Left ventricle myocardium inferior (tissue), 1 donor: ENCODE results near the gene RHOU. TPM values are rescaled to one million over a fixed set of nuclear protein-coding genes. Genes with fewer than 3 reads are reported as not detected.

Source experiments
- DNase-seq: peaks from one replicate; pipeline ENCODE4 v3.0.0-alpha.2; 2020
- H3K27ac ChIP-seq: fragments of 200-600 bp; replicated peaks from 2 replicates; pipeline ENCODE4 v1.8.0; 2021
- H3K27me3 ChIP-seq: fragments of 200-600 bp; 2 replicates; pipeline ENCODE4 v1.8.0; 2021; ENCODE audit warnings: low read depth
- H3K36me3 ChIP-seq: fragments of 200-600 bp; 2 replicates; pipeline ENCODE4 v1.8.0; 2021
- H3K4me1 ChIP-seq: fragments of 200-600 bp; 2 replicates; pipeline ENCODE4 v1.8.0; 2021
- H3K4me3 ChIP-seq: fragments of 200-600 bp; 2 replicates; pipeline ENCODE4 v1.8.0; 2021; ENCODE audit warnings: mild to moderate bottlenecking, moderate library complexity
- H3K9me3 ChIP-seq: fragments of 200-600 bp; replicated peaks from 2 replicates; pipeline ENCODE4 v1.8.0; 2021
- intact Hi-C: fragments of 100-400 bp; cut with micrococcal nuclease; formaldehyde crosslinking; loops from one replicate; pipeline ENCODE4 v1.11.0; 2022
- total RNA-seq: library from RNA; stranded (reverse); fragmentation: NEBNext Ultra II Directional; extraction: Animal tissue kit (Norgen Biotek cat#: 25700); gene quantifications from one replicate; pipeline ENCODE4 v1.2.1, GENCODE V29; 2021
- TF ChIP-seq, protein P1 (sequence below): fragments of 200-600 bp; IDR thresholded peaks from 2 replicates; pipeline ENCODE4 v1.8.0; 2021; ENCODE audit warnings: antibody characterized with exemption, mild to moderate bottlenecking, borderline replicate concordance
- donor health status: DM: no; HTN: yes; CAD: no; lungs with severe emphysema.

Gene RHOU
- total RNA-seq, 1 donor from 2014 or later, result 5.1 TPM

DNA sequence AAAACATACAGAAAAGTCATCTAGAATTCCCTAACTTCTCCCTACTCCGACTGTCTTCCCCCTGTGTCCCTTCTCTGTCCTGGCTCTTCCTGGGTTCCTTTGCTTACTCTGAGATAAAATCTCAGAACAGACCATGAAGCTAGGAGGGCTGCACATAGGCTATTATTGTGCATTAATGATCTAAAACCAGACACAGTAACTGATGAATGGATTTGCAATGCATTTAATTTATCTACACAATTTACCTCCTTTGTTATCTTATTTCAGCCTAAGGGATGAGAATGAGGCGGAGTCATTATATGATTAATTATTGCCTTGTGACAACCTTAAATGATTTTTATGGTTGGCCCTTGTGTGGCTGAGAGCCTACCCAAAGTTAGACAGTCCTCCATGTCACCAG lies 14.5 kb downstream of the RHOU start:
- peaks cover 61% of the 10 kb centered on the region for H3K27me3 ChIP-seq
- TF ChIP-seq, protein P1, sequence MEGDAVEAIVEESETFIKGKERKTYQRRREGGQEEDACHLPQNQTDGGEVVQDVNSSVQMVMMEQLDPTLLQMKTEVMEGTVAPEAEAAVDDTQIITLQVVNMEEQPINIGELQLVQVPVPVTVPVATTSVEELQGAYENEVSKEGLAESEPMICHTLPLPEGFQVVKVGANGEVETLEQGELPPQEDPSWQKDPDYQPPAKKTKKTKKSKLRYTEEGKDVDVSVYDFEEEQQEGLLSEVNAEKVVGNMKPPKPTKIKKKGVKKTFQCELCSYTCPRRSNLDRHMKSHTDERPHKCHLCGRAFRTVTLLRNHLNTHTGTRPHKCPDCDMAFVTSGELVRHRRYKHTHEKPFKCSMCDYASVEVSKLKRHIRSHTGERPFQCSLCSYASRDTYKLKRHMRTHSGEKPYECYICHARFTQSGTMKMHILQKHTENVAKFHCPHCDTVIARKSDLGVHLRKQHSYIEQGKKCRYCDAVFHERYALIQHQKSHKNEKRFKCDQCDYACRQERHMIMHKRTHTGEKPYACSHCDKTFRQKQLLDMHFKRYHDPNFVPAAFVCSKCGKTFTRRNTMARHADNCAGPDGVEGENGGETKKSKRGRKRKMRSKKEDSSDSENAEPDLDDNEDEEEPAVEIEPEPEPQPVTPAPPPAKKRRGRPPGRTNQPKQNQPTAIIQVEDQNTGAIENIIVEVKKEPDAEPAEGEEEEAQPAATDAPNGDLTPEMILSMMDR, result no peak
- H3K9me3 ChIP-seq, result no peaks in the 10 kb centered on the region
- intact Hi-C loops, result no loop called here
- peaks cover 4% of the 10 kb centered on the region for H3K36me3 ChIP-seq
- H3K27ac ChIP-seq, result no peak overlapping the region
- H3K4me3 ChIP-seq, result no peak overlapping the region
- no peak for DNase-seq
- peaks cover 7% of the 10 kb centered on the region for H3K4me1 ChIP-seq

DNA sequence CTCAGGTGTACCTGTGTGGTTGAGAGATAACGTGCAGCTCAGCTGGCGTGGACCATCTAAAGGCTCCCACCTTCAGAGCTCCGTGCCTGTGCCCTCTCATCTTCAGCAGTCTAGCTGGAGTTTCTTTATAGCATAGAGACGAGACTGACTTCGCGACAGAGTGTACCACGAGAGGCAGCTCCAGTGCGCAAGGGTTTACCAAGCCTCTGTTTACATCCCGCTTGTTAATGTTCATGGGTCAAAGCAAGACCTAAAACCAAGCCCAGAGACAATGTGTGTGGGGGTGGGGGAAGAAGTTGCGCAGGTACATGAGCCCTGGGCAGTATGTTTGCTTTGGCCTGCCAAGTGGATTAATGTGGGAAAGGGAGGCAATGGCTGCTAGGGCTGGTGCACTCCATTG lies 15.6 kb downstream of the RHOU start:
- peaks cover 72% of the 10 kb centered on the region for H3K27me3 ChIP-seq
- no peak overlapping the region for H3K4me3 ChIP-seq
- TF ChIP-seq, protein P1, result no peak
- no peaks in the 10 kb centered on the region for H3K36me3 ChIP-seq
- no peak overlapping the region for H3K27ac ChIP-seq
- H3K9me3 ChIP-seq, result no peaks in the 10 kb centered on the region
- DNase-seq, result no peak
- intact Hi-C loops, result no loop called here
- H3K4me1 ChIP-seq, result peaks cover 10% of the 10 kb centered on the region

DNA sequence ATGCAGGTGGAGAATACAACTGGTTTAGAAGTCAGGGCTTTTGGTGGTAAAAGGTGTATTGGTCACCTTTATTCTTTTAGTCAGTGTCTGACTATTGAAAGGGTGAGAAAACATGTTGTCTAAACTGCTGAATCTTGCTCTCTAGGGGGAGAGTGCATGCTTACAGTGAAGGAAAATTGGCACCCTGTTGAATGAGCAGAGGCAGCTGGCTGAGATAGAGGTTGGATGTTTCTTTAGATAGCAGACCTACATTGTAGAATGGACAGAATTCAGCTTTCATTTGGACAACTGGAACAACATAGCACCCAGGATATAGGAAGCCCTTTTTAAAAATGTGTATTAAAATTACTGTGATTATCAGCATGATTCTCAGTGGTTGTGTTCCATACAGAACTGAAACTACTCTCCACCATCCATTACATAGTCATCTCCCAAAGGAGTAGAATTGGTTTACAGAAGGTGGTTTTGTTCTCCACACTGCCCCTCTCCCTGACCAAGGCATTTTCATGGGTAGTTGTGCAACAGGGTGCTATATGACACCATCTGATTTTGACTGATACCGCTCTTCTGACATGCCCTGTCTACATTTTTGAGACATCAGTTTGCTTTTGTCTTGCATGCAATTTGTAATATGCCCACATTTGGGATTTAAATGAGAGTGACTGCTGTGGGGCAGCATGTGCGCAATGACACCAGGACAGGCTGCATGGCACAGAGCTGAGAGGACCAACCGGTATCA lies 16.2 kb downstream of the RHOU start:
- H3K27me3 ChIP-seq, result peaks cover 78% of the 10 kb centered on the region
- no peaks in the 10 kb centered on the region for H3K9me3 ChIP-seq

DNA sequence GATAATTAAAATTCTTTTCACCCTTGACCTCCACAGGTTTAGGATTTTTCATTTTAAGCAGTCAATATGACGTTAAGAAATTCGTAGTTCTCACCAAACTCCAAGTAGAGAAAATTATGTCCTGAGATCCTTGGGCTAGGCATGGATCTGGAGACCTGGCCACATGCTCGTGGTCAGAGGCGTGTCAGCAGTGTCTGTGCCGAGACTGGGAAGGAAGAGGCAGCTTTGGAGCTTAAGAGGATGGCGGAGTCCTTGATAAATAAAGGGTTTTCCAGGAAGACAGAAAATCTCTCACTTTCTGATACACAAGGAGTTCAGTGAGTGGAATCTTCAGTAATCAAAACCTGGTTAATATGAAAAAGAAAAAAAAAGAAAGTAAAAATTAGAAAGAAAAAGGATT lies 17.0 kb downstream of the RHOU start:
- DNase-seq, result no peak
- H3K27me3 ChIP-seq, result peaks cover 86% of the 10 kb centered on the region
- H3K9me3 ChIP-seq, result no peaks in the 10 kb centered on the region
- no peak overlapping the region for H3K27ac ChIP-seq
- intact Hi-C loops, result no loop called here
- no peak overlapping the region for H3K4me3 ChIP-seq
- H3K36me3 ChIP-seq, result no peaks in the 10 kb centered on the region
- peaks cover 10% of the 10 kb centered on the region for H3K4me1 ChIP-seq
- TF ChIP-seq, protein P1, result no peak

More for the DNA sequence above, 16.2 kb downstream of the RHOU start:
- Histone ChIP-seq H3K4me3 (no peak overlapping the region), H3K36me3 (no peaks in the 10 kb centered on the region), H3K4me1 (peaks cover 10% of the 10 kb centered on the region), H3K27ac (no peak overlapping the region)
- intact Hi-C loops, result no loop called here
- no peak for DNase-seq
- TF ChIP-seq, protein P1, result no peak

DNA sequence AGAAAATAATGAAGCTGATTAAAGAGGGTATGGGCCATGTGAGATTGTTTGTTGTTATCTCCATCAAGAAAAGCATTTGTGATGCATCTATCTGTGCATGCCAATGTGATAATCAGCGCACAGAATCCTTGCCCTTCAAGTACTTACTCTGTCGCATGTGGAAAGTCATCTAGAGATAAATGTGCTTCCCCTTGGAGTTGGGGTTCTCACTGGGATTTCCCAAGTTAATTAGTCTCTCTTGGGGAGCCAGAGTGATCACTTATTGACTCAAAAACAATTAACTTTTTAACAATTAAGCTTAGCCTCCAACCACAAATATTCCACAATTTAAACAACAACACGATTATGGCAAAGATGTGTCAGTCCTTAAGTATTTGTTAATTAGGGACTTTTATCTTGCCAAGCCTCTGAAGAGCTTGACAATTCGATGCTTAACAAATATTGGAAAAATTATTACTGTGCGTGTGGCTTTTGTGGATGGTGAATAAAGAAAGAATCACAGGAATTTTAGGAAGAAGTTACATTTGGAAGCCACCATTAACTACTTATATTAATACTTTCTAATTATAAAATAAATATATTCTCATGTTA lies 17.5 kb downstream of the RHOU start:
- Histone ChIP-seq H3K4me1 (peaks cover 10% of the 10 kb centered on the region), H3K9me3 (no peaks in the 10 kb centered on the region), H3K4me3 (no peak overlapping the region), H3K27ac (no peak overlapping the region), H3K27me3 (peaks cover 91% of the 10 kb centered on the region), H3K36me3 (no peaks in the 10 kb centered on the region)
- intact Hi-C loops, result no loop called here
- no peak for DNase-seq
- TF ChIP-seq, protein P1, result no peak
